ENCODE measurements around the gene WDFY2.
"Not testable (repeated sequence)": the region's sequence is repeated elsewhere in the genome, so short reads cannot be mapped to it uniquely, and the experiment has no call there.

WDFY2 gene, protein sequence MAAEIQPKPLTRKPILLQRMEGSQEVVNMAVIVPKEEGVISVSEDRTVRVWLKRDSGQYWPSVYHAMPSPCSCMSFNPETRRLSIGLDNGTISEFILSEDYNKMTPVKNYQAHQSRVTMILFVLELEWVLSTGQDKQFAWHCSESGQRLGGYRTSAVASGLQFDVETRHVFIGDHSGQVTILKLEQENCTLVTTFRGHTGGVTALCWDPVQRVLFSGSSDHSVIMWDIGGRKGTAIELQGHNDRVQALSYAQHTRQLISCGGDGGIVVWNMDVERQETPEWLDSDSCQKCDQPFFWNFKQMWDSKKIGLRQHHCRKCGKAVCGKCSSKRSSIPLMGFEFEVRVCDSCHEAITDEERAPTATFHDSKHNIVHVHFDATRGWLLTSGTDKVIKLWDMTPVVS

DNA sequence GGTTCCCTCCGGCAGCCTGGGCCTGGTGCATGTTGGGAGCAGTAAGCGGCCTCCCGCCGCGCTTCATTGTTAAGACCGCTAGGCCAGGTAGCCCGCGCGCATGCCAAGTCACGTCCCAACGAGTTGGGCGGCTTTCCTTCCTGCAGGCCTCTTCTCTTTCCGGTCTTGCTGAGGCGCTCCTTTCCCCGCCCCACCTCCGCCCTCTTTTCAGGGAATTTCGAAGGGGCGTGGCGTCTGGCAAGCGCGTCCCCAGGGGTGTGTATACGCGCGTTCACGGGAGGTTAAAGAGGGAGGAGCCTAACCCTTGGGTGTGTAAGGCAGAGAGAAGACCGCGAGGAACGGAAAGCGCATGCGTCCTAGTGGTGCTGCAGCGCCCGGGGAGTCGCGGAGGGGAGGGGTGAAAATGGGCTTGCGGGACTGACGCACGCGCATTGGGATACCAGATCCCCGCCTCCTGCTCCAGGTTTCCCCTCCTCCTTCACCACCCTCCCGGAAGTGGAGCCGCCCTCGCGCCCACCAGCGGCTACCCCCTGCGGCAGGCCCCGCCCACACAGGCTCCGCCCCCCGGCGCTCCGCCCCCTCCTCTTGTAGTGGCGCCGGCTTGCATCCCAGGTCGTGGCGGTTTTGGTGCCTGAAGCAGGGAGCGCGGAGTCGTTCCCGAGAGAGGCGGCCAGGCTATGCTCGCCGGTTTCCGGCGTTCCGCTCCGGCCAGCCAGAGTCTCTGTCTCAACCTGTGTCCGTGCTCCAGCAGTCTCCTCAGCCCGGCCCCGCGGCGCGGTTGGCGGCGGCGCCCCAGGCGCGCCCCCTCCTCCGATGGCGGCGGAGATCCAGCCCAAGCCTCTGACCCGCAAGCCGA, at the start of gene WDFY2:
Gene WDFY2, plus strand, starts transcription at position 588 of the 856 bp plus-strand sequence. Its CDS starts 226 bp downstream, at position 814.
- peak; percentile 94 for DNase-seq (ENCODE audit: low spot score)

DNA sequence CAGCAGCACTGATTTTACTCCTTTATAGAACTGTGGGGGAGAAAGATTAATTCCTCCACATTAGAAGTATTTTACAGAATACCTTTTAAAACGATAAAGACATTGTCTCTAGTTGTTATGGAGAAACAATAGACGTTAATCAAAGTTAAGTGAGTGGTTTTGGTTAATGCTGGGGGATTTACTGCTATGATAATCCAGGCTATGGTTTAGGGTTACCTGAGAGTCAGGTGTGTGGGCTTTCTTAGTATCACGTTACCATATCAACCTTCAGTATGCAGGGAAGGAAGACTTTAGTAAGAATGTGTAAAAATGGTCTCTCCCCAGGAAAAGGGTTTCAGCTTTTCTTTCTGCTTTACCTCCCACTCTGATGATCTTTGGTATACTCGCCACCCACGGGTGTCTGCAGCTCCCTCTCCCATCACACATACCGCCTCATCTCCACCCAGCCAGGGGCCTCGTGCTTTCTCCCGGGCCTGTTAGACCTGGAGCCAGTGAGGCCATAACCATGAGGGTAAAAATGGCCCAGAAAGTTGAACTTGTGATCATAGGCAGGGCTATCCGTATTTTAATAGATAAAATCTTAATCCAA, 45.6 kb upstream of the WDFY2 start:
- no peak for DNase-seq (ENCODE audit: low spot score)

- no peak for DNase-seq (ENCODE audit: low spot score)
Observed at GRCh38 chr13:51539887-51540286, 44.4 kb upstream of the WDFY2 start.

- DNase-seq (ENCODE audit: low spot score) = no peak
Observed at GRCh38 chr13:51541037-51541436, 43.2 kb upstream of the WDFY2 start.

GRCh38 chr13:51541809-51542258, 42.4 kb upstream of the WDFY2 start:
- DNase-seq (ENCODE audit: low spot score) = no peak

DNA sequence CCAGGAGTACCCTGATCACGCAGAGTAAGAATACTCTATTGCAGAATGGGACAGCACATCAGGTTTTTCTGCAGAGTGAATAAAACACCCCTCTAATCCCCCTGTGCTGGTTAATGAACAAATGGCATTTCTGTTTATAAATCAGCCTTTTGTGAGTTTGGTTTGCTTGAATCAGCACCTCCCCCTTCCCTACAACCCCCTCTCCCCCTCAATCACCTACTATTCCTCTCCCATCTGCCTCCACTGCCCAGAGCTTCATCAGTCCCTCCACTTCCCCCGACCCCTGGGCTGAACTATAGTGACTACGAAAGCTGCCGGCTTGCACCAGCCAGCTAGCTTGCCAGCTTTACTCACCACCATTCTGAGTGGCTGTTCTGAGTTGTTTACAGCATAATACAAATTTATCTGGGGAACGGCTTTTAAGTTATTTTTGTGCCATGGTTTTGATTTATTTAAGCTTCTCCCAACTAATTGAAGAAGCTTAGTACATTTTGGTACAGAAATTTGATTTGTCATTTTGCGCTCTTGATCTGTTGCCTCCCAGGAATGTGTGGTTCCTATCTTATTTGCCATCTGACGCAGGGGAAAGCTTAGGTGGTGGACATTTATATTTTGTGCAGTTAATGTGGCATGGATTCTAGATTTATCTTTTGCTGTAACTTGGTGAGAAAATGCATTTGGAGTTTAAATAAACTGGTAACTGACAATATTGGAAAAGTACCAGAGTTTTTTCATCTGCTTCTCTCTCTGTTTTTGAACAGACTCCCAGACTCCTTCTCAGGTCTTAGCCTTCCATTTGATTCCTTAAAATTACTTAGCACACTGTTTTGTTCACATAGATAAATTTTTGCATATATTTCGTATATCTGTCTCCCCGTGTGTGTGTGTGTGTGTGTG, 41.7 kb upstream of the WDFY2 start:
- DNase-seq (ENCODE audit: low spot score) = no peak

GRCh38 chr13:51545446-51545845, 38.8 kb upstream of the WDFY2 start:
- DNase-seq (ENCODE audit: low spot score) = not testable (repeated sequence)

GRCh38 chr13:51547425-51548176, 36.7 kb upstream of the WDFY2 start:
- DNase-seq (ENCODE audit: low spot score) = no peak

DNA sequence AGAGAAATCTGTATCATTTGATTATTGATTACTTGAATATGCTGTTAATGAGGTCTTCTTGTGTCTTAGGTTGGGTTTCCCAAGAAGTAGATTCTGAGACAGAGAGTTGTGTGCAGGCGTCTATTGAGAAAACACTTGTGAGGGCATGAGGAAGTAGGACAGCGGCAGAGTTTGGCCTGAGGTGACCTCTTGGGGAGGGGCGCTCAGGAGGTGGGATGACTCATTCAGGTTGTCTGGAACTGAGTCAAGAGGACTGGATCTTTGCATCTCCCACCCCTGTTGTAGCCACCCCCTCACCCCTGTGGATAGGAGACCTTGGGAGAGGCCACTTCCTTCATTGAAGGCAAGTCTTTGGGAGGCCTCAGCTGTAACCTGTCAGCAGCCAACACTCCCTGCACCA, 35.2 kb upstream of the WDFY2 start:
- no peak for DNase-seq (ENCODE audit: low spot score)

- DNase-seq (ENCODE audit: low spot score) = no peak
Observed at GRCh38 chr13:51549593-51549992, 34.7 kb upstream of the WDFY2 start.

GRCh38 chr13:51550151-51550550, 34.1 kb upstream of the WDFY2 start:
- no peak for DNase-seq (ENCODE audit: low spot score)

DNA sequence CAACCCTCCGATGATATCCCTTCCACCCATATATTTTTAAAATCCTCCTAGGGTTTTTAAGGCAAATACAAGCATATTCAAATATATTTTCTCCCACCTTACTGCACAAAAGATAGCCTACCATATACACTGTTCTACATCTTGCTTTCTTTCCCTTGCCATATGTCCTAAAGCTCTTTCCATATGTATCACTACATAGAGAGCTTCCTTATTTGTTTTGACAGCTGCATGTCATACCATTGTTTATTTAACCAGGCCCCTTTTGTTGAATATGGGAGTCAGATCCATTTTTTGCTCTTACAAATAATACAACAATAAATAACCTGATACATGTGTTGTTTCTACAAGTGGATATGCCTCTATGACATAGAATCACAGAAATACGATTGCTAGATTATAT, 32.8 kb upstream of the WDFY2 start:
- no peak for DNase-seq (ENCODE audit: low spot score)

DNA sequence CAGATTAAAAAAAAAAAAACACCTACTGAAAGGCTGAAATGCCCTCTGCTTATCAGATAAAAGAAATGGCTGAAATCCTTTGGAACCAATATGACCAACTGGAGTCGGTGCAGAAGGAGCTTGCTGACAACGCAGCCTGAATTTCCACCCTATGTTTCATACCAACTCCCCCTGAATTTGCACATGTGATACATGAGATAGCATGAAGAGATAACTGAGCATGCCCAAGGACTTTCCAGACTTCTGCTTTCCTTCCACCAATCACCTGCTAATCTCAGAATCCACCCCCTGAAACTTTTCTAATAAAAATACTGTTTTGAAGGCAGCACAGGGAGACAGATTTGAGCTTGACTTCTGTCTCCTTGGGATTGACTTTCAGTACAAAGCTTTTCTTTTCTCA, 32.2 kb upstream of the WDFY2 start:
- no peak for DNase-seq (ENCODE audit: low spot score)

DNA sequence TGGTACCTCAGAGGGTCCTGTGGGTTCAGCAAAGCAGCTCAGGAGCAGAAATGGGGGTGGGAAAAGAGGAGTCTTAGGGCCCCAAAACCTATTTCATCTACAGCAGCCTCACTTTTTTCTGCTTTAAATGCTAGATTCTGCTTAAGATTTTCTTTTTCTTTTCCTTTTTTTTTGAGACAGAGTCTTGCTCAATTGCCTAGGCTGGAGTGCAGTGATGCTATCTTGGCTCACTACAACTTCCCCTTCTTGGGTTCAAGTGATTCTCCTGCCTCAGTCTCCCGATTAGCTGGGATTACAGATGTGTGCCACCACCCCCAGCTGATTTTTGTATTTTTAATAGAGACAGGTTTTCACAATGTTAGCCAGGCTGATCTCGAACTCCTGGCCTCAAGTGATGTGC, 30.7 kb upstream of the WDFY2 start:
- DNase-seq (ENCODE audit: low spot score) = no peak

DNA sequence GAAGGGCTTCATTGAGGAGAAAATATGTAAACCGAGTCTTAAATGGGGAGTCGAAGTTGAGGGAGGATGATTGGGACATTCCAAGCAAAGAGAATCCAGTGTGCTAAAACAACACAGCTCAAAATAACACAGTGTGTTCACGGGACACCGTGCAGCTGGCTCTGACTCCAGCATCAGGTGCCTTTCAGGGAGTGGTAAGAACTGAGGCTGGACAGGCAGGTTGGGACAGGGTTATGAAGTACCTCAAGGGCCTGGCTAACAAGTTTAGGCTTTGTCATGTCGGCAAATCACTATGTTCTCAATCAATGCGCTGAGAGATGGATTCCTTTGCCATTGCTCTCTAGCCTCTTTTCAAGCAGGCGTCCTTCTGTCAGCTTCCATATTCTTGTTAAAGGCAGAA, 27.5 kb upstream of the WDFY2 start:
- no peak for DNase-seq (ENCODE audit: low spot score)

DNA sequence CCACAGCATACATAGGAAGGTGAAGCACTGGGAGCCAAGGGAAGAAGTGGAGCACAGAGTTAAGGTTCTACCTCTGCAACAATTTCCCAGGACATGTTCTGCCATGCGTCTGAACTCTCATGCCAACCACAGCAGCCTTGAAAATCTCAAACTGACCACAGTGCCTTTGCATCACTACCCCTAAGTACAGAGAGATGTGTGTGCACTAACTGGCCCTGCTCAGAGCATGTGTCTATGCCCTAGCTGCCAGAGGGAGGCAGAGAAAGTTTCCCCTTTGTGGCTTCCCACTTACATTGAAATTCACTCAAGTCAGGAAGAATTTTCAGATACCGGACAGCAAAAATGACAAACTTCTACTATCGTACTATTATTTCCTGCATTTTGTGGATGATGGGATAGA, 26.8 kb upstream of the WDFY2 start:
- DNase-seq (ENCODE audit: low spot score) = no peak

GRCh38 chr13:51557875-51558612, 26.2 kb upstream of the WDFY2 start:
- peak; percentile 45 for DNase-seq (ENCODE audit: low spot score)

DNA sequence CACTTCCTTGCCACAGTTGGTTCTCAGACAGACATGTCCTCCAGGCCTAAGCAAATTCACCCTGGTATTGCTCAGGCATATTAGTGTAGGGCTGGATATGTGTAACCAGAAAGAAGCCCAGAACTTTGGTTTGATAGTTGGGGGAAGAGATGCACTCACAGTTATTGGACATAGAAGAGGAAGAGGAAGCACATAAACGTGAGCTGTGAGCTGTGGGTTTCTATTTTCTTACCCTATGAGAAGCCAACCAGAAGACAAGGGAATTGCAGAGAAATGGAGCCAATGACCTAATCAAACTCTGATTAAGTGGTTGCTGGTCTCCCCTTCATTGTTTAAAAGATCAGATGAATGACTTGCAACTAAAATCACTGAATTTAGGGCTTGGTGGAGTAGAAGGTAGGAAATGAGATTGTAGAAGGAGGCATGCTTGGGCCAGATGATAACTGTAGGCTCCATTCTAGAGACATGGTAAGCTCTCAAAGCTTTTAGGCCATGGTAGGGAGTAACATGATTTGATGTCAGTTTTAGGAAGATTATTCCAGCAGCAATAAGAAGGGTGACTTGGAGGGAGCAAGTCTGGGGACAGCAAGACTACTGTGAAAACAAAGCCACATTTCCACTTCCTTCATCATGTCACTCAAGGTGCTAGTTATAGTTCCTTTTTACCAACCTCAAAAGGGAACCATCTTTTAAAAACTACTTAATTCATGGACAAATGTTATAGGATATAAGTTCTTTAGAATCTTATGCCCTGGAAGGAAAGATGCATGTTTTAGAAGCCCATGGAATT, 24.1 kb upstream of the WDFY2 start:
- no peak for DNase-seq (ENCODE audit: low spot score)

DNA sequence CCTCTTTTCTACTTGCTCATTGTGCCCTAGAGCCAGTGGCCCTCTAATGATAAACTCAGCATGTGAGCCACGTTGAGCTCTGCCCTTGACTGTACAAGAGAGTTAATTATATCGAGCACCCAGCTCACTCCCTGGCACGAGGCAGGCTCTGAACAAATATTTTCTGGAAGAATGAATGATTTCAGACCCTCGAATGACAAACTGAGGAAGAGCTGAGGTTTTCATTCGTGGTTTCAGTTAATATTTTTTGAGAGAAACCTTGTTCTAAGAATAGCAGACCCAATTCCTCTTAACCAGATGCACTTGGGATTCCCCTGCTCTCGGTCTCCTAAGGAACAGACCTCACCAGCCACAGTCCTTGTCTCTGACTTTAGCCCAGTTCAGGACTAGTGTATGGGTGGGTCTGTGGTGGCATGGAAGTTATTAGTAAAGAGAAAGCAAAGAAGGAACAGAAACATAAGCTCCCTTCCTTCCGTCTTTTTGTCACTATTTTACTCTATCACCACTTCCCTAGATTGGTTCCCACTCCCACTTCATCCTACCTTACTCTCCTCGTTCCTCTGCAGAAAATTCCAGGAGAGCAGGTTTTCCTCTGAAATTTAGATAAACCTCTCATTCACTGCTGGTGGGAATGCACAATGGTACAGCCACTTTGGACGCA, 22.1 kb upstream of the WDFY2 start:
- DNase-seq (ENCODE audit: low spot score) = no peak

Measured in hepatic stellate cell (primary cell).